HG03521 (cell line): ENCODE measurements around the gene WDR11.
A peak's percentile ranks its signal among the peaks of the same experiment; 100 is the strongest.

ENCODE experiments used
- ATAC-seq: cut with Tn5 transposase; IDR thresholded peaks from one replicate; pipeline ENCODE4 v1.9.1; 2021; ENCODE audit warnings: mild to moderate bottlenecking, moderate library complexity; ENCODE audit not compliant: unreplicated experiment

WDR11 gene

GRCh38 chr10:120850911-120851865 lies at the start of gene WDR11:
TSS of gene WDR11 (plus strand) at chr10:120851362. CDS start at chr10:120851421, 59 bp downstream.
- peak; percentile 93 for ATAC-seq

- ATAC-seq: no peak
Observed at GRCh38 chr10:120802935-120803334, 48.2 kb upstream of the WDR11 start.

- no peak for ATAC-seq
Observed at GRCh38 chr10:120803972-120804371, 47.2 kb upstream of the WDR11 start.

GRCh38 chr10:120805014-120805812 lies 45.9 kb upstream of the WDR11 start:
- ATAC-seq: no peak

GRCh38 chr10:120806081-120806480 lies 45.1 kb upstream of the WDR11 start:
- ATAC-seq: no peak

GRCh38 chr10:120810298-120810697 lies 40.9 kb upstream of the WDR11 start:
- ATAC-seq: no peak

GRCh38 chr10:120813085-120813484 lies 38.1 kb upstream of the WDR11 start:
- ATAC-seq: no peak

GRCh38 chr10:120818301-120818700 lies 32.9 kb upstream of the WDR11 start:
- no peak for ATAC-seq

- ATAC-seq: no peak
Observed at GRCh38 chr10:120819366-120819765, 31.8 kb upstream of the WDR11 start.

GRCh38 chr10:120823266-120823665 lies 27.9 kb upstream of the WDR11 start:
- ATAC-seq: no peak

- no peak for ATAC-seq
Observed at GRCh38 chr10:120824881-120825309, 26.3 kb upstream of the WDR11 start.

GRCh38 chr10:120825878-120826769 lies 25.0 kb upstream of the WDR11 start:
- ATAC-seq: no peak

- ATAC-seq: peak; percentile 83
Observed at GRCh38 chr10:120827251-120827875, 23.8 kb upstream of the WDR11 start.

- ATAC-seq: no peak
Observed at GRCh38 chr10:120828763-120829319, 22.3 kb upstream of the WDR11 start.

- no peak for ATAC-seq
Observed at GRCh38 chr10:120832106-120832505, 19.1 kb upstream of the WDR11 start.

GRCh38 chr10:120833222-120833928 lies 17.8 kb upstream of the WDR11 start:
- ATAC-seq: no peak

- ATAC-seq: no peak
Observed at GRCh38 chr10:120835603-120836002, 15.6 kb upstream of the WDR11 start.

- ATAC-seq: no peak
Observed at GRCh38 chr10:120838941-120839340, 12.2 kb upstream of the WDR11 start.

GRCh38 chr10:120841522-120842189 lies 9.5 kb upstream of the WDR11 start:
- ATAC-seq: no peak
